HT-29 (cell line): Measurements from ENCODE around the gene SDK1. TPM values are rescaled to one million over a fixed set of nuclear protein-coding genes. Genes with fewer than 3 reads are reported as not detected.
"Not testable (repeated sequence)": the region's sequence is repeated elsewhere in the genome, so short reads cannot be mapped to it uniquely, and the experiment has no call there.

ENCODE experiments used
- DNase-seq: peaks from one replicate; pipeline ENCODE4 v3.0.0-alpha.2; 2015; ENCODE audit warnings: low spot score
- total RNA-seq: library from RNA; depleted of rRNA; stranded (reverse); fragments of >200 nt; shearing (Covaris generic); gene quantifications from 2 replicates; pipeline ENCODE4 v1.2.3, GENCODE V29; 2014

SDK1 gene
- total RNA-seq, 1 experiment from 2014 or later = not detected

DNA sequence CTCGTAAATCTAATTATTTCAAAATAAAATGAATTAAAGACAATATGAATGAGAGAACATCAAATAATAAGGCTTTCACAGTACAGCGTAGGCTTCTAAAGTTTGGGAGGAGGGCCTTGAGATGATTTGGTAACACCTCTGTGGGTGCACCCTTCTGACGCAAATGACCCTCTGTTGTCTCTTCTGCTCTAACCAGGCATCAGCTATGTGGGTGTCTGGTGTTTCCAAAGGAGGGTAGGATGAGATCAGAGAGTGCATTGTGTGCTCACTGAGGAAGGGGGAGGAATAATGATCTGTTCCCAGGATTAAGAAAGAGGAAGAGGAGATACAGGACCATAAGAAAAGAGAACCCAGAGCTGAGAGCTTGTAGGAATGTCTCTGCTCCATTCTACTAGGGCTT, 420.4 kb downstream of the SDK1 start:
- DNase-seq = no peak

DNA sequence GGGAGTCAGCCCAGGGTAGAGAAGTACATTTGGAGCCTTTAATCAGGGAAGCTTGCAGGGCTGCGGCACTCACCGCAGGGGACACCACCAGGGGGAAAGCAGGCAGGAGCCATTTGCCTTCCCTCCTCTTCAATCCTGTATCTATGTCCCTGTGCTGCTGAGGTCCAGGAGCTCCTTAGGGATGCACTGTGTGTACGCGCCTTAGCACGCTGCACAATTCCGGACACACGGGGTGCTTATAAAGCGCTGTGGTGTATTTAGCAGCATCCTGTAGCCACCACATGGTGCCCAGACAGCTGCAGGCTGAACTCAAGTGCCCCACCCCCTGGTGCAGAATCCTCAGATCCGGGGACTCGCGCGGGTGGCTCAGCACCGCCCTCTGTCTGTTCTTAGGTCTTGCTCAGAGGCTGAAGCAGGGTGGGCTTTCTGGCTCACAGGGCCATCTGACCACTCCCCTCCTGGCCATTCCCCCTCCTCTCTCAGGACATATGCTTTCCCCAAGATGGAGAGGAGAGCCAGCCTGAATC, 421.4 kb downstream of the SDK1 start:
- no peak for DNase-seq

GRCh38 chr7:3725155-3726059, 424.4 kb downstream of the SDK1 start:
- no peak for DNase-seq

- no peak for DNase-seq
Measured at GRCh38 chr7:3730276-3730675, 429.2 kb downstream of the SDK1 start.

- no peak for DNase-seq
Measured at GRCh38 chr7:3732395-3733005, 431.4 kb downstream of the SDK1 start.

DNA sequence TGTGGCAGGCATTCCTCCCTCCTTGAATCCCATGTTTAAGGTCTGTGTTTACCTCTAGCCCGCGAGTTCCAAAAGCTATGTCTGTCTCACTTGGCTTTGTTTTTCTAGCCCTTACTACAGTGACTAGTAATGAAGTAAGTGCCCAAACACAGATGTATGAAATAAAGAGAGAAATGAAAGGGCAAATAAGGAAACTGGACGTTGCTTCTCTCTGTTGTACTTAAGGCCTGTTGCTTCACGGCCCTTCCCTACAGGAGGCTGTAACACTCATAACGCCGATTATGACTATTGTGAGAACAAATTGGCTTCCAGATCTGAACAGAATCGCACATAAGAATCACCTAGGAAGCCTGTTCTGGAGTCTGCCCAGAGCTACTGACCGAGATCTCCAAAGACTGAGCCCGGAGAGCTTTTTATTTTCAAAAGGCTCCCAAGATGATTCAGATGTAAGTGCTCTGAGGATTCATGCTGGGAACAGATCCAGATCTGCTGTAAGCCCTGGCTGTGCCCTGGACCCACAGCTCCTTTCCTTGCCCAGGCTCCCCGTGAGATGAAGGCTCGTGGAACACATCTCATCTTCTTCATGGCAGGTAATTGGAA, 432.6 kb downstream of the SDK1 start:
- no peak for DNase-seq

GRCh38 chr7:3738964-3739363, 437.9 kb downstream of the SDK1 start:
- DNase-seq = no peak

GRCh38 chr7:3739983-3740382, 438.9 kb downstream of the SDK1 start:
- DNase-seq = no peak

DNA sequence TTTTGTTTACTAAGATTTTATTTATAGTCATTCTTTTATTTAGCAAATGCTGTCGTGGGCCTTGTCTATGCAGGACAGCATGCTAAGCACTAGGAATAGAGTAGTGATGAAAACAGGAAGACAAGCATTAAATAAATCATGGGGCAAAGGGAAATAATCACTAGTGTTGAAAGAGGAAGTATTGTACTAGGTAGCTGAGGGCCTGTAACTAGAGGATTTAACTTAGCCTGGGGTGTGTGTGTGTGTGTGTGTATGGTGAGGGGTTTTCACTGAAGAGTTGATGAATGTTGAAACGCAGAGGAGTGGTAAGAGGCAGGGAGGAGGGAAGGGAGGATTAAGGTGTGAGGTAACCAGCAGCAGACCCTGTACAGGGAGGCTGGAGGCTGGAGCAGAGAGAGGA, 446.4 kb downstream of the SDK1 start:
- no peak for DNase-seq

DNA sequence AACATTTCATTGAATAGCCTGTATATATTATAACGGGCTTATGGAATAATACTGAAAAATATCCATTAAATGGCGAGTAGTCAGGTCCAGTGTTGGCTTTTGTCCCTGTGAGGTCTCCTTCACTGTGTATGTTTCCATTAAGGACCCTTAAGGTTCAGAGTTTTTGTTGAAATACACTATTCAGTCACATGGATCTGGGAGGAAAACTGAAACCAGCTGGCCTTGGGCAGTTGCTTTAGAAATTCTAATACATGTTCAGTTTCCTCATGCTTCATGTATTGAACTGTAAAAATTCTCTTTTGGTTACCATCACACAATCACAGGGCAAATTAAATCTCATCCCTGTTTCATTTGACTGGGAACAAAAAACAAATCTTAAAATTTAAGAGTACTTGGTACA, 447.3 kb downstream of the SDK1 start:
- no peak for DNase-seq

DNA sequence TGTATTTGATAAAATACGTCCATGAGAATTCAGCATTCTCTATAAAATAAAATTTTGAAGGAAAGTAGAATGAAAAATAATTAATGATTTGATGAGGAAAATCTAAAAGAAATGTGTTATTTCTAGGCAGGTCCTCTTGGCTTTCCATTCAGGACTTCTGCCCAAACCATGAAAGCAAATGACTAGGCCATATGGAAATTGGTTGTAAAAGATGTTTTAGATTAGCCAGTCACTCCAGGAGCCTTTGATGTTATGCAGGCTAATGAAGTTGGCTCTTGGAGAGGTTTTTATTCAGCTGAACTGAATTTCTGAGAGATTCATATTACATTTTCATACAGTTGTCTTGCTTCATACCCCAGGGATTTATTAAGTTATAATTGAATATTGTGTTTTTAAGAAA, 452.8 kb downstream of the SDK1 start:
- DNase-seq = no peak

DNA sequence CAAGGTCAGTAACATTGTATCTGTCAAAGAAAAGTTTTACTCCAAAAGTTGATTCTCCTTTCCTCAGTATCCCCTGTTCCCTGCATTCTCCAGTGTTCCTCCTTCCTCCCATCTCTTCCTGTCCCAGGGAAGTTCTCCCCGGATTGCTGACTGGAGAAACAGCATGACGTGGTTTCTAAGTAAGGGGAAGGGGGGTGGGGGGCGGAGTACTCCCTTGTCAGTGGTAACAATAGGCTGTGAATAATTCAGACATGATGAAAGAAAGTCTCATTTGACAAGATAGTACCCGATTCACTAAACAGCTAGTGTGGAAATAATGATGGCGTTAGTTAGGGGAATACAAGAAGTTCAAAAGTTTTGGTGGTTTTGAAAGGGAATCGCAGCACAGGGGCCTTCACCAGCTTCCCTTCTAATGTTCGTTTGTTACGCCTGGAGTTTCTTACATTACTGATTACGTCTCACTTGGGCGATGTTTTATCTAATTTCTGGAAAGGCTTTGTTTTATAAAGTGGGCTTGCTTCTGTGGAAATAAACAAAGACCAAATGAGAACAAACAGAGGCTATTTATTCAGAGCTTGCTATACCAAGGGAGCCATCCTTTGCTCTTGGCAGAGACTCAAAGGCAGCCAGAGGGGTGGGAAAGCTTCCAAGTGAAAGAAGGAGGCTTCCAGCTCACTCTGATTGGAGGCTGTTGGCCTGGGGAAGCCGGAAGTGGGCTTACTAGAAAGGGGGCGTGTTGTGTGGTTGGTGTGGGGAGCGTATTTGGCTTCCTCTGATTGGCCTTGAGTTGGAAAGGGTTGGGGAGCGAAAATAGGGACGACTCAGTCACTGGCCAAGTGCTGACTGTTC, 453.7 kb downstream of the SDK1 start:
- DNase-seq = no peak

GRCh38 chr7:3755778-3756453, 454.9 kb downstream of the SDK1 start:
- DNase-seq = not testable (repeated sequence)

DNA sequence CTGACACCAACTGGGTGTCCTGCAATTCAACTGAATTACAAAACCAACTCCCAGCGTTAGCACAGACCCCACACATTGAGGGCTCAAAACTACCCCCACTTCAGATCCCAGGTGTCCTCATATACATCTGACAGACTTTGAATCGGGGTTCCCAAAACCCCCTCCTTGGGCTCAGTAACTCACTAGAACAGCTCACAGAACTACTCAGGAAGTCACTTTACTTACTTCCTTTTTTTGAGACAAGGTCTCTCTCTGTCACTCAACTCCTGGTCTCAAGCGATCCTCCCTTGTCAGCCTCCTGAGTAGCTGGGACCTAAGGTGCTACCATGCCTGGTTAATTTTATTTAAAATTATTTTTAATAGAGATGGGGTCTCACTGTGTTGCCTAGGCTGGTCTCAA, 456.0 kb downstream of the SDK1 start:
- DNase-seq = no peak

DNA sequence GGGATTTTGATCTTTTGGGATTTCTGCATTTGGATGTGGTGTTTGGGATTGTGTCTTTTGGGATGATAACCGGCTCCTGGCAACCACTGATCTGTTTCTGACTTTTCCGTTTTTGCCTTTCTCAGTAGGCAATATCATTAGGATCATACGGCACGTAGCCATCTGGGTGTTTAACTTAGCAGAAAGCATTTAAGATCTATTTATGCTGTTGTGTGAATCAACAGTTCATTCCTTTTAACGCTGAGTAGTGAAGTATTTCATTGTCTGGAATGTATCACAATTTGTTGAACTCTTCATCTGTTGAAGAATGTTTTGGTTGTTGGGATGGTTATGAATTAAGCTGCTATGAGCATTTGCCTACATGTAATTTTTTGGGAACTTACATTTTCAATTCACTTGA, 459.6 kb downstream of the SDK1 start:
- DNase-seq = no peak

GRCh38 chr7:3762146-3762831, 461.2 kb downstream of the SDK1 start:
- no peak for DNase-seq

DNA sequence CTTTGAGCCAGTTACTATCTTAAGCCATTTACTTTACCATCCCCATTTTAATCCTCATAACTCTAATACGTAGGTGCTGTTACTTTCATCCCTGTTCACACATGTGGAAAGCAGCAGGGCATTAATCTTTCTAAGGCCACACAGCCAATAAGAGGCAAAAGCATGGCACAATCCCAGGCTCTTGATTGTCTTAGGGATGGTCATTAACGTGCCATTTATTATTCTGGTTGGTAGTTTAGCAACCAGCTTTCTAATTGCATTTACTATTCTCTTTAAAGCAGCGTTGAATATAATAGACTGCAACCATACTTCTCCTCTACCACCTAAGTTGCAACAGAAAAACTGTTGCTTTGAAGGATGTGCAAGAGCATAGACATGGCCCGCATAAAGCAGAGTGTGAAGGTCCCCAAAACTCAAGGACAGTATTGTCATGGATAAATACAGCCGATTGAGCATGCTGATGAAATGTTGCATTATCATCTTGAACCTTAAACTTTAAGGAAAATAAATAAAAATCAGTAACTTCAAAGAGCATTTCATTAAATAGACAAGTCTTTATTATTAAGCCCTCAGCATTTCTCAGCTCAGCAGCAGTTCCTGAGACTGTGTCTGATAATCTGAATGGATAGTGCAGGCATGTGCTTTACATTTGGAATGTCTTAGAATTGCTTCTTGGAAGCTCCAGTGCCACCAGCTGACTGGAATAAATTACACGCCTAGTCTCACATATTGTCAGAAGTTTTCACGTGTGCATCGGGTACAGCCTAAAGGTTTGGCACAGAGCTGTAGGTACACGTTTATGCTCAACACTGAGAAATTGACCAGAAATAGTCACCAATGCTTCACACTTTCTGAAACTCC, 467.1 kb downstream of the SDK1 start:
- DNase-seq = no peak

DNA sequence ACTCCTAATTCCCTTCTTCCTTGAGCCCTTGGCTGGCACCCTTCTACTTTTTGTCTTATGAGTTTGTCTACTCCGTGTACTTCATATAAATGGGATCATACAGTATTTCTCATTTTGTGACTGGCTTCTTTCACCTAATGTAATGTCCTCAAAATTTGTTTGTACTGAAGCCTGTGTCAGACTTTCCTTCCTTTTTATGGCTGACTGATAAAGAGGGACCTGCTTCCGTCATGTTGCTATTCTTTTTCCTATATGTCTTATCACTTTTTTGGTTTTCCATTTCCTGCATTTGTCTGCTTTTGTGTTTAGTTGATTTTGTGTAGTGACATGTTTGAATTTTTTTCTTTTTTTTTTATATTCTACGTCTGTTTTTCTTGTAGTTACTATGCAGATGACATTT, 470.9 kb downstream of the SDK1 start:
- no peak for DNase-seq

DNA sequence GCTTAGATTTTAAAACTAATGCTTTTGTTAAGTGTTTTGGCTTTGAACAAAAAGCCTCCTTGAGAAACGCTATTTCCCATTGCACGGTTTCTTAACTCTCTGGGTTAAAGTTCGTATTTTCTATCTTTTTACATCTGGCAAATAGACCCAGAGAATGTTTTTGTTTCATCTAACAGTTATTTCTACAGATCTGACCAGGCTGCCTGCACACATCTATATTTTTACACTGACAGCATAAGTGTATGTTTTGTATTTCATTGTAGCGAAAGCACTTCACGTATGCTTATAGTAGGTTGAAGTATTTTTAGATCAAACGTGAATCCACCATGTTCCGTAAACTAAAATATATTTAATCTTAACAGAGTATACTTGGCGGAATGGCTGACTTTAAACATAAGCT, 477.3 kb downstream of the SDK1 start:
- no peak for DNase-seq
